GM19324 (cell line): Measurements from ENCODE around the gene SLC25A39.
"Not testable (repeated sequence)": the region's sequence is repeated elsewhere in the genome, so short reads cannot be mapped to it uniquely, and the experiment has no call there.

Experiments
- ATAC-seq: cut with Tn5 transposase; IDR thresholded peaks from one replicate; pipeline ENCODE4 v1.9.1; 2021; ENCODE audit warnings: mild to moderate bottlenecking, moderate library complexity; ENCODE audit not compliant: unreplicated experiment, low FRiP score

Gene SLC25A39, protein sequence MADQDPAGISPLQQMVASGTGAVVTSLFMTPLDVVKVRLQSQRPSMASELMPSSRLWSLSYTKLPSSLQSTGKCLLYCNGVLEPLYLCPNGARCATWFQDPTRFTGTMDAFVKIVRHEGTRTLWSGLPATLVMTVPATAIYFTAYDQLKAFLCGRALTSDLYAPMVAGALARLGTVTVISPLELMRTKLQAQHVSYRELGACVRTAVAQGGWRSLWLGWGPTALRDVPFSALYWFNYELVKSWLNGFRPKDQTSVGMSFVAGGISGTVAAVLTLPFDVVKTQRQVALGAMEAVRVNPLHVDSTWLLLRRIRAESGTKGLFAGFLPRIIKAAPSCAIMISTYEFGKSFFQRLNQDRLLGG

DNA sequence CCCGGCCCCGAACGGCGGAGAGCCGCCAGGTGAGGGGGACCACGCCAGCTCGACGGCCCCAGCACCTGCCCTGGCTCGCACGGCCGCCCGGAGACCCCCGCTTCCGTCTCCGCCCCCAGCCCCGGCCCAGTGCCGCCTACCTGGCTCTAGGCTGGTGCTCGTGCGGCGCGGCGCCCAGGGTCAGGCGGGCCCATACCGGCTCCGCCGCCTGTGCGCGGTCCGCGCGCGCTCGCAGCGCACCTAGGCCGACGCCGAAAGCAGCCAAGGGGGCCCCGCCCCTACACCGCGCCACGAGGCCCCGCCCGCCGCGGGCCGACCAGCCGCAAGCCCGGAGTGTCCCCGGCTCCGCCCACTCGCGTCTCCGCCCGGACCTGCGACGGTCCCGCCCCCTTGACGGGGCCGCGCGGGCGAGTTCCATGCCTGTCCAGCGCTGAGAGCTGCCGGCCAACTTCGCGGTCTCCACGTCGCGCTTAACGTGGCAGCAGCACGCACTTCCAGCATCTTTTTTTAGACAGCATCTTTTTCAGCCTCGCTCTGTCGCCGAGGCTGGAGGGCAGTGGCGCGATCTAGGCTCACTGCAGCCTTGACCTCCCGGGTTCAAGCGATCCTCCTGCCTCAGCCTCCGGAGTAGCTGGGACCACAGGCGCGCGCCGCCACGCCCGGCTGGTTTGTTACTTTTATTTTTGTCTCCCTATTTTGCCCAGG, at the start of gene SLC25A39:
Gene SLC25A39, minus strand, starts transcription at position 253 of the 705 bp plus-strand sequence. CDS start 1,261 bp downstream, outside the sequence.
- ATAC-seq, result peak; percentile 77

- no peak for ATAC-seq
Observed at GRCh38 chr17:44372036-44372435, 47.4 kb upstream of the SLC25A39 start.

DNA sequence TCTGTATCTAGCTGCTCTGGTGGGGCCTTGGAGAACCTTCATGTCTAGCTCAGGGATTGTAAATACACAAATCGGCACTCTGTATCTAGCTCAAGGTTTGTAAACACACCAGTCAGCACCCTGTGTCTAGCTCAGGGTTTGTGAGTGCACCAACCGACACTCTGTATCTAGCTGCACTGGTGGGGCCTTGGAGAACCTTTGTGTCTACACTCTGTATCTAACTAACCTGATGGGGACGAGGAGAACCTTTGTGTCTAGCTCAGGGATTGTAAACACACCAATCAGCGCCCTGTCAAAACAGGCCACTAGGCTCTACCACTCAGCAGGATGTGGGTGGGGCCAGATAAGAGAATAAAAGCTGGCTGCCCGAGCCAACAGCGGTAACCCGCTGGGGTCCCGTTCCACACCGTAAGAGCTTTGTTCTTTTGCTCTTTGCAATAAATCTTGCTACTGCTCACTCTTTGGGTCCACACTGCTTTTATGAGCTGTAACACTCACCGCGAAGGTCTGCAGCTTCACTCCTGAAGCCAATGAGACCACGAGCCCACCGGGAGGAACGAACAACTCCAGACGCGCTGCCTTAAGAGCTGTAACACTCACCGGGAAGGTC, 44.9 kb upstream of the SLC25A39 start:
- ATAC-seq, result not testable (repeated sequence)

DNA sequence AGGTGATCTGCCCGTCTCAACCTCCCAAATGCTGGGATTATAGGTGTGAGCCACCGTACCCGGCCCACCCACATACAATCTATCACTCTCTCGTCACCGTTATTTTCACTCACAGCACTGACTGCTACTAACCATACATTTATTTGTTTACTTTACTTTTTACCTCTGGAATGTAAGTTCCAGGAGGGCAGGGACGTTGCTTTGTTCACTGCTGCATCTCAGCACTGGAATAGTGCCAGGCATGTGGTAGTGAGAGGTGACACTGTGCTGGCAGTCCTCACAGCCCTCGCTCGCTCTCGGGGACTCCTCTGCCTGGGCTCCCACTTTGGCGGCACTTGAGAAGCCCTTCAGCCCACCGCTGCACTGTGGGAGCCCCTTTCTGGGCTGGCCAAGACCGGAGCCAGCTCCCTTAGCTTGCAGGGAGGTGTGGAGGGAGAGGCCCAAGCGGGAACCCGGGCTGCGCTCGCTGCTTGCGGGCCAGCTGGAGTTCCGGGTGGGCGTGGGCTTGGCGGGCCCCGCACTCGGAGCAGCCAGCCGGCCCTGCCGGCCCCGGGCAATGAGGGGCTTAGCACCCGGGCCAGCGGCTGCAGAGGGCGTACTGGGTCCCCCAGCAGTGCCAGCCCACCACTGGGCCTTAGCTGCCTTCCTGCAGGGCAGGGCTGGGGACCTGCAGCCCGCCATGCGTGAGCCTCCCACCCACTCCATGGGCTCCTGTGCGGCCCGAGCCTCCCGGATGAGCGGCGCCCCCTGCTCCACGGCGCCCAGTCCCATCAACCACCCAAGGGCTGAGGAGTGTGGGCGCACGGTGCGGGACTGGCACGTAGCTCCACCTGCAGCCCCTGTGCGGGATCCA, 44.0 kb upstream of the SLC25A39 start:
- not testable (repeated sequence) for ATAC-seq

GRCh38 chr17:44367231-44367979, 42.8 kb upstream of the SLC25A39 start:
- no peak for ATAC-seq

DNA sequence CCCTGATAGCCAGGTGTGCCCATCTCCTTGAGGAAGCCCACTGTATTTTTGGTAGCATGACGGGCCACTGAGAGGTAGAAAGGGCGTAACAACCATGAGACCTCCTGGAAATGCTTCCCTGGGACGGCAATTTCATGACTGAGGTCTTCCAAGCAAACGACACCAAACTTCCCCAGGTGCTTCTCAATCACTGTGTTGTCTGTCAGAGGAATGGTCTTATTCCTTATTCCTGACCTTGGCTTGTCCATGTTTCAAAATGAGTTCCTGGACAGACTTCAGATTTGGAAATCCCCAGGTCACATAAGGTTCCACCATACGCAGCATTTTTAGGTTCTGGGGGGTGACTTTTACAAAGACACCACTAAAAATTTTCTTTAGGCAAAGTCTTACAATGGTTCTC, 40.4 kb upstream of the SLC25A39 start:
- ATAC-seq, result not testable (repeated sequence)

- peak; percentile 79 for ATAC-seq
Observed at GRCh38 chr17:44363613-44364159, 39.1 kb upstream of the SLC25A39 start, which contains the start of gene FAM171A2. Gene FAM171A2 (minus strand): TSS chr17:44363853. CDS start chr17:44363714, 139 bp downstream.

DNA sequence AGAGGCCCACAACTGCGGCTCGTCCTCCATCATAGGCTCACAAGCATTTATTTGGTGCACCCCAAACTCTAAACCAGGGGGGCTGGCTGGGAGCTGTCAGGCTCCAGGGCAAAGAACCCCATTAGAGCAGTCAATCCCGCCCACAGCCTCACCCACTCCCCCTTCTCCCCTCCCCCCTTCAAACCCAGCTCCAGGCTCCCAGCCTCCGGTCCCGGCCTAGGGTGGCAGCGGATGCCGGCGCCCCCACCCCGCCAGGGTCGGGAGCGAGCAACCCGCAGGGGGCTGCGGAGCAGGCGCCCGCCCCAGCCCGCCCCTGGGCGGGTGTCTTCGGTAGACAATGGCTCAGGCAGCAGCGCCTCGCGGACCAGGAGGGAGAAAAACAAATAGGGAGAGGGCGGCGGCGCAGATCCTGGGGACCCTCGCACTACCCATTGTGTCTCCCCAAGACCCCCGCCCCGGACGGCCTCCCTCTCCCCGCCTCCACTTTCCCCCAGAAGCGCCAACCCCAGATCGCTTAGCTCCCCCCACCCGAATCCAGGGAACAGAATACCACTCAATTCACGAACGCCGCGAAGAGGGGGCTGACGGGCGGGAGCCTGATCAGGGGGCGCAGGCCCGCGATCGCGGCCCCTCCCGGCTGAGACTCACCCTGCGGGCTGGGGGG, 38.5 kb upstream of the SLC25A39 start:
- peak; percentile 22 for ATAC-seq

DNA sequence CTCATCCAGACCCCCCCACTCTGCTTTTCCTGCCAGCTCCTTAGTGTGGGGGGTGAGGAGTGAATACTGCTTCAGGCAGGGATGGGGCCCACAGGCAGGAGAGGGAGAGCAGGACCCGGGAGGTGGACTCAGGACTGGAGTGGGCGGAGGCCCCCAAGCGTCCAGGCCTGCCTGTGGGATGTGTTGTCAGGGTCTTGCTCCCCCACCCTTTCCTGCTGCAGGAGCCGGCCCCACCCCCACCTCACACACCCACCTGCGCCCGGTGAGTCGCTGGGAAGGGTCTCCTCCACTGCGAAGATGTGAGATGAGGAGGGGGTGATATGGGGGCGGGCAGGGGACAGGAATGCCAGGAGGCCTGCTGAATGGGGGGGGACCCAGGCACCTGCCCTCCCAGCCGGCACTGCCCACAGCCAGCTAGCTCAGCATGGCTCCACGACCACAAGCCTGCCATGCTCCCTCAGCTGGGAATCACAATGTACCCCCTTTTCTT, 37.9 kb upstream of the SLC25A39 start:
- ATAC-seq, result no peak

GRCh38 chr17:44361292-44362260, 37.0 kb upstream of the SLC25A39 start:
- ATAC-seq, result no peak

- no peak for ATAC-seq
Observed at GRCh38 chr17:44360826-44361225, 36.2 kb upstream of the SLC25A39 start.

DNA sequence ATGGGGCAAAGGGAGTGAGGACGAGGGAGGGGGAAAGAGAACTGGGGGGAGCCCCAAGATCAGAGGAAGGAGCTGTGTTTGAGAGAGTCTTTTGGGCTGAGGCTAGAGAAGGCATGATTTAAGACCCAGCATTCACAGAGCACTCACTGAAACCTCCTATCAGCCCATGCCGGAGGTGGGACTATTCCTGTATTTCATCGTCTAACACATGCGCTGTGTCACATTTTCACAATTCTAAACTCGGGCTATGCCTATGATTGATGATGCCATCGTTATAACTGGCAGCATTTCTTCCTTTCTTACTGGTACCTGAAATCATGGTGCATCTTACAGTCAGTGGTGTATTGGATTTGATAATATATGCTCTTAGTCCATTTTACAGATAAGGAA, 35.5 kb upstream of the SLC25A39 start:
- ATAC-seq, result no peak

GRCh38 chr17:44359458-44360143, 35.0 kb upstream of the SLC25A39 start:
- ATAC-seq, result no peak

GRCh38 chr17:44359006-44359405, 34.4 kb upstream of the SLC25A39 start:
- ATAC-seq, result no peak

DNA sequence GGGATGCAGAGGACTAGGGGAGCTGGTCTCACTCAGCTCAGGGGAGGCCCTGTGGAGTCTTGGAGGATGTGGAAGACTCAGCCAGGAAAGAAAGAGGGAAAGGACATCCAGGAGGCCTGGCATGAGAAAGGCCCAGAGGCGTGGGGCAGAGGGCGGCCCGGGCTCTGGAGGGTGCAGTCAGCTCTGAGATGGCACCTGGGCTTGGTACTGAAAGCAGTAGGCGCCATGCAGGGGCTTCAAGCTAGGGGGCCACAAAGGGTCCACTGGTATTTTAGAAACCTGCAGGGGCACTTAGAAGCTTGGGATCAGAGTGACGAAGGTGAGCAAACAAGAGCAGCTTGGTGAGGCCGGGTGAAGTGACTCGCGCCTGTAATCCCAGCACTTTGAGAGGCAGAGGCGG, 33.4 kb upstream of the SLC25A39 start:
- ATAC-seq, result no peak

DNA sequence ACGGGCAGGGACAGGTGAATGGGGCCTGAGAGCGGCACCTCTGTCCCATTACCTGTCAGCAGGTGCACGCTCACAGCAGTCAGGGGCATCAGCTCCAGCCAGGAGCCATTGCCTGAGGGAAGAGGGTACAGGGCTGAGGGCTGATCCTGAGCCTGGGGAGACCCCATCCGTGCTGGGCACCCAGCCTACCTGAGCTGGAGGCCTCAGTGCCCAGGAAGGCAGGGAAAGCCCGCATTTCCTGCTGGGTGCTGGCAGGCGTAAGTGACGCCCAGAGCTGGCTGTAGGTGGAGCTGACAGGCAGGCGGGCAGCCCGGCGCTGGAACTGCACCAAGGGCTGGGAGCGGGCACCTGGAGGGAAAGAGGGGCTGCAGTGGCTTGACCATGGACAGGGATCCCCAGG, 31.6 kb upstream of the SLC25A39 start:
- ATAC-seq, result no peak

DNA sequence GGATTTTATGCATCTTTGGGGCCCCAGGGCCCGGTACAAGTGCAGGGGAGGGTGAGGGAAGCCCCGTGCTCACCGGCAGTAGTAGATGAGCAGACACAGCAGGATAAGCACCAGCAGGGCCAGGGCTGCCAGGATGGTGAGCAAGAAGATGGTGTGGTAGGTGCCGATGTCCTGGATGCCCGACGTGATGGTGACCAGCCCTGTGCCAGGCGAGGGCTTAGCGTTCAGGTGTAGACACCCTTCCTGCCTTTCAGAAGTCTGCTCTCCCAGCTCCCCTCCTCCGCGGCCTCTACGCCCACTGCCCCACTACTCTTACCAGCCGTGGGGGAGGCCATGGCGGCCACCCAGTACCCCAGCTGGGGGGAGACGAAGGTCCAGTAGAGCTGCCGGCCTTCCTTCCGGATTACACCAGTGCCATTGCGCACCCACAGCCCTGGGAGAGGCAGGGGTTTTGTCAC, 31.0 kb upstream of the SLC25A39 start:
- ATAC-seq, result no peak
